ENCODE measurements around the gene HAND1.

The HAND1 gene

DNA sequence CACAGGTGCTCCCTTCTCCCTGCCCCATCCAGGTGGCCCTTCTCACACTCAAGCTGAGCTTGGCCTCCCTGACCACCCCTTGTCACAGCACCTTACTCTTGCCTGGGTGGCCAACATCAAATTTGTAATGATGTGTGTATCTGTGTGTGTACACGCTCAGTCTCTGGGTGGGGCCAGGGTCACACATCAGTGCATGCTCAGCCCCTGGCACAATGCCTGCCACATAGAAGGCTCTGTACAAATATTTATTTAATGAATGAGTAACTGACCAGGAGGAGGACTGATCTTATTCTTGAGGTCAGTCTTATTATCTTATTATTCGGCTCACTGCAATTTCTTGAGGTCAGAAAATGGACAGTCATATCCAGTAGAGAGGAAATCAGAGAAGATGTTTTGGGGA is 41.3 kb upstream of the HAND1 start:
- no peaks in the 10 kb centered on the region for H3K36me3 ChIP-seq (ENCODE audit: low read length)
- H3K4me2 ChIP-seq (ENCODE audit: low read depth, low read length, poor library complexity, severe bottlenecking), result no peak overlapping the region
- no peak for TF ChIP-seq EZH2phosphoT487 (conservative IDR thresholded peaks at IDR 0.05; ENCODE audit: low read length)
- TF ChIP-seq, protein P1, sequence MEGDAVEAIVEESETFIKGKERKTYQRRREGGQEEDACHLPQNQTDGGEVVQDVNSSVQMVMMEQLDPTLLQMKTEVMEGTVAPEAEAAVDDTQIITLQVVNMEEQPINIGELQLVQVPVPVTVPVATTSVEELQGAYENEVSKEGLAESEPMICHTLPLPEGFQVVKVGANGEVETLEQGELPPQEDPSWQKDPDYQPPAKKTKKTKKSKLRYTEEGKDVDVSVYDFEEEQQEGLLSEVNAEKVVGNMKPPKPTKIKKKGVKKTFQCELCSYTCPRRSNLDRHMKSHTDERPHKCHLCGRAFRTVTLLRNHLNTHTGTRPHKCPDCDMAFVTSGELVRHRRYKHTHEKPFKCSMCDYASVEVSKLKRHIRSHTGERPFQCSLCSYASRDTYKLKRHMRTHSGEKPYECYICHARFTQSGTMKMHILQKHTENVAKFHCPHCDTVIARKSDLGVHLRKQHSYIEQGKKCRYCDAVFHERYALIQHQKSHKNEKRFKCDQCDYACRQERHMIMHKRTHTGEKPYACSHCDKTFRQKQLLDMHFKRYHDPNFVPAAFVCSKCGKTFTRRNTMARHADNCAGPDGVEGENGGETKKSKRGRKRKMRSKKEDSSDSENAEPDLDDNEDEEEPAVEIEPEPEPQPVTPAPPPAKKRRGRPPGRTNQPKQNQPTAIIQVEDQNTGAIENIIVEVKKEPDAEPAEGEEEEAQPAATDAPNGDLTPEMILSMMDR (IDR thresholded peaks at IDR 0.05; ENCODE audit: insufficient read depth, low read length, poor library complexity, severe bottlenecking), result no peak
- H3K9me3 ChIP-seq (ENCODE audit: insufficient read depth, low read length), result no peaks in the 10 kb centered on the region
- H3K79me2 ChIP-seq (ENCODE audit: insufficient read depth, low read length), result no peaks in the 10 kb centered on the region
- H3K9me2 ChIP-seq (replicated peaks; ENCODE audit: insufficient read depth, low read length), result no peaks in the 10 kb centered on the region
- H4K20me1 ChIP-seq (ENCODE audit: low read depth, low read length), result no peaks in the 10 kb centered on the region
- H3K27ac ChIP-seq (ENCODE audit: low read depth, low read length), result no peak overlapping the region
- H2AFZ ChIP-seq (ENCODE audit: low read depth, low read length, severe bottlenecking), result no peak overlapping the region
- H3K27me3 ChIP-seq (ENCODE audit: low read length), result no peaks in the 10 kb centered on the region
- no peak overlapping the region for H3K9ac ChIP-seq (ENCODE audit: low read length)
- H3F3A ChIP-seq (ENCODE audit: insufficient read depth), result no peaks in the 10 kb centered on the region
- no peak overlapping the region for H3K4me3 ChIP-seq (ENCODE audit: insufficient read depth, low read length, poor library complexity, severe bottlenecking)

DNA sequence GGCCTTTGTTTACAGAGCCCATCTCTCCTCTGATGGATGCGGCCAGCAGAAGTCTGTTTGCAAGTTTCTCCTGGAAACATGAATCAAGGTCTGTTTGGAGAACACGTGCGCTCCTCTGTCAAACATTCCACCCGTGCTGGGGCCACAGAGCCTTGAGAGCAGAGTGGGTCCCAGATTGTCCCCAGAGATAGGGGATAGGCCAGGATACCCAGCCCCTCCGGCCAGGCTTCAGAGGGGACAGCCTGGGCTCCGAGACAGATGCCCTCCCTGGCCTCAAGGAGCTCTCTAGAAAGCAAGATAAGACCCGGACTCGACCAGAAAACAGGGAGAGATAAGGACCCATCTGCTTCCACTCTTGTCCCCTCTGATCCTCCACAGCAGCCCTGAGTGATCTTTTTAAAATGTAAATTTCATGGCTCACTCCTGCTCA is 40.4 kb upstream of the HAND1 start:
- TF ChIP-seq EZH2phosphoT487 (conservative IDR thresholded peaks at IDR 0.05; ENCODE audit: low read length), result no peak
- TF ChIP-seq, protein P1 (IDR thresholded peaks at IDR 0.05; ENCODE audit: insufficient read depth, low read length, poor library complexity, severe bottlenecking), result no peak
- H3K4me2 ChIP-seq (ENCODE audit: low read depth, low read length, poor library complexity, severe bottlenecking), result no peak overlapping the region
- H2AFZ ChIP-seq (ENCODE audit: low read depth, low read length, severe bottlenecking), result no peak overlapping the region

DNA sequence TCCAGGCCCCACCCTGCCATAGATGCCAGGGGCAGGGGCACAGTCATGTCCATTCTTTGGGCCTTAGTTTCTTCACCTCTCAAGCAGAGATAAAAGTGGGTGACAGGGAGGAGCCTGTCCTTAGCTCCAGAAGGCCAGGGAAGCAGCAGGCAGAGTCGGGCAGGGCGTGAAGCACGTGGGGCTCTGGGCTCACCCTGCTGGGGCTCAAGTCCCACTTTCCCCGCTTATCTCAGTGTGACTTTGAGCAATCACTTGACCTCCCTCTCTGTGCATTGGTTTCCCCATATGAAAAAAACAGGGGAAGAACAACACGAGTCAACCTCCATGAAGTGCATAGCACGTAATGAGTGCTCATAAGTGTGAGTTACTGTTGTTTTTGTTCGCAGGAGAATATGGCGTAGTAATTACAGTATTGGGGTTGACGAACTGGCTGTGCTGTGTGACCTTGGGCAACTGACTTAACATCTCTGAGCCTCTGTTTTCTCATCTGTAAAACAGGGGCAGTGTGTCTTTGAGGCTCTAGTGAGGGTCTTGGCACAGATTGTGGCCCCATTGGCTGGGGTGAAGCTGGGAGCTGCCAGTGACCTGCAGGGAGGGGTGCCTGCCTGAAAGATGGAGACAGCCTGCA is 39.9 kb upstream of the HAND1 start:
- no peaks in the 10 kb centered on the region for H3F3A ChIP-seq (ENCODE audit: insufficient read depth)
- TF ChIP-seq, protein P1 (IDR thresholded peaks at IDR 0.05; ENCODE audit: insufficient read depth, low read length, poor library complexity, severe bottlenecking), result no peak
- no peak for TF ChIP-seq EZH2phosphoT487 (conservative IDR thresholded peaks at IDR 0.05; ENCODE audit: low read length)
- no peaks in the 10 kb centered on the region for H3K9me2 ChIP-seq (replicated peaks; ENCODE audit: insufficient read depth, low read length)
- H3K27ac ChIP-seq (ENCODE audit: low read depth, low read length), result no peak overlapping the region
- no peaks in the 10 kb centered on the region for H3K27me3 ChIP-seq (ENCODE audit: low read length)
- H3K79me2 ChIP-seq (ENCODE audit: insufficient read depth, low read length), result no peaks in the 10 kb centered on the region
- no peaks in the 10 kb centered on the region for H4K20me1 ChIP-seq (ENCODE audit: low read depth, low read length)
- no peak overlapping the region for H3K4me2 ChIP-seq (ENCODE audit: low read depth, low read length, poor library complexity, severe bottlenecking)
- H3K4me3 ChIP-seq (ENCODE audit: insufficient read depth, low read length, poor library complexity, severe bottlenecking), result no peak overlapping the region
- H3K36me3 ChIP-seq (ENCODE audit: low read length), result no peaks in the 10 kb centered on the region
- H2AFZ ChIP-seq (ENCODE audit: low read depth, low read length, severe bottlenecking), result no peak overlapping the region
- H3K9me3 ChIP-seq (ENCODE audit: insufficient read depth, low read length), result no peaks in the 10 kb centered on the region
- H3K9ac ChIP-seq (ENCODE audit: low read length), result no peak overlapping the region

More for the DNA sequence above, 40.4 kb upstream of the HAND1 start:
- Histone ChIP-seq H3K9ac (ENCODE audit: low read length) (no peak overlapping the region), H3F3A (ENCODE audit: insufficient read depth) (no peaks in the 10 kb centered on the region), H3K4me3 (ENCODE audit: insufficient read depth, low read length, poor library complexity, severe bottlenecking) (no peak overlapping the region), H3K27me3 (ENCODE audit: low read length) (no peaks in the 10 kb centered on the region), H3K9me2 (replicated peaks; ENCODE audit: insufficient read depth, low read length) (no peaks in the 10 kb centered on the region), H3K27ac (ENCODE audit: low read depth, low read length) (no peak overlapping the region), H3K36me3 (ENCODE audit: low read length) (no peaks in the 10 kb centered on the region), H4K20me1 (ENCODE audit: low read depth, low read length) (no peaks in the 10 kb centered on the region), H3K9me3 (ENCODE audit: insufficient read depth, low read length) (no peaks in the 10 kb centered on the region), H3K79me2 (ENCODE audit: insufficient read depth, low read length) (no peaks in the 10 kb centered on the region)
